HepG2 (cell line): ENCODE results near the gene RGMA. TPM values are rescaled to one million over a fixed set of nuclear protein-coding genes. Genes with fewer than 3 reads are reported as not detected.
A peak's percentile ranks its signal among the peaks of the same experiment; 100 is the strongest.

Experiments
- ATAC-seq: fragments of 200-7000 bp; cut with Tn5 transposase; 3 replicates; pipeline ENCODE4 v1.9.1; 2020; ENCODE audit warnings: mild to moderate bottlenecking, moderate library complexity
- BruUV-seq: library from RNA; stranded (reverse); fragments of 400-500 nt; replicated peaks from 2 replicates; lab custom pipeline; 2021; lab: Mats Ljungman, UMichigan
- CTCF ChIA-PET: fragments of 300-600 bp; formaldehyde crosslinking; extraction: SDS; loops from one replicate; lab custom pipeline; 2021; ENCODE audit warnings: low total read pairs, inconsistent platforms, low intra/inter-chr PET ratio; lab: Yijun Ruan, JAX
- POLR2A ChIA-PET: fragments of 350-600 bp; sonication (Branson Sonifier 250); formaldehyde crosslinking; loops from one replicate; lab custom pipeline; 2020; ENCODE audit warnings: antibody characterized with exemption, inconsistent platforms; lab: Yijun Ruan, JAX
- DNase-seq: peaks from one replicate; pipeline ENCODE4 v3.0.0-alpha.2; 2015; ENCODE audit warnings: low spot score
- FAIRE-seq: peaks from 3 replicates; lab custom pipeline; 2011; peaks lifted over from hg19 to GRCh38; lab: Jason Lieb, UNC
- H2AFZ ChIP-seq: one replicate; pipeline ENCODE4 v1.6.1; 2011; ENCODE audit warnings: low read length, inconsistent platforms
- H3K27ac ChIP-seq: fragments of 300-600 bp; 3 replicates; pipeline ENCODE4 v1.8.0; 2011; ENCODE audit warnings: mixed run types, mild to moderate bottlenecking, mixed read lengths, low read length, inconsistent platforms; ENCODE audit not compliant: insufficient read depth; ENCODE audit errors: extremely low read length
- H3K27me3 ChIP-seq, 2 experiments: fragments of 200-600 bp in 1 of 2; 2 replicates in 1 of 2; 3 replicates in 1 of 2; pipeline versions ENCODE4 v1.6.0 to v1.8.0; 2011; ENCODE audit warnings: low read length in 2 of 2, mild to moderate bottlenecking in 2 of 2, moderate library complexity in 2 of 2, inconsistent platforms in 1 of 2; ENCODE audit not compliant: insufficient read depth in 2 of 2, control insufficient read depth in 1 of 2
- H3K36me3 ChIP-seq, 2 experiments: fragments of 200-600 bp in 1 of 2; replicated peaks in 1 of 2; 2 replicates in 1 of 2; 3 replicates in 1 of 2; pipeline versions ENCODE4 v1.5.1 to v1.8.0; 2011; ENCODE audit warnings: low read length in 2 of 2, inconsistent platforms in 1 of 2; ENCODE audit not compliant: insufficient read depth in 2 of 2, control insufficient read depth in 1 of 2
- H3K4me1 ChIP-seq: 2 replicates; pipeline ENCODE4 v1.5.1; 2012; ENCODE audit warnings: low read length, inconsistent platforms; ENCODE audit not compliant: insufficient read depth
- H3K4me2 ChIP-seq: 2 replicates; pipeline ENCODE4 v1.6.0; 2011; ENCODE audit warnings: low read depth, low read length, inconsistent platforms
- H3K4me3 ChIP-seq, 3 experiments: fragments of 200-600 bp in 1 of 3; sonication (generic), shearing (Covaris generic) in 1 of 3; replicated peaks in 1 of 3; 2 replicates each; pipeline ENCODE4 v1.5.1; 2011 to 2016; ENCODE audit warnings: low read length in 3 of 3, inconsistent platforms in 2 of 3, low read depth in 2 of 3, mild to moderate bottlenecking in 2 of 3, control low read depth in 1 of 3, mixed read lengths in 1 of 3; ENCODE audit not compliant: insufficient read depth in 1 of 3
- H3K79me2 ChIP-seq: one replicate; pipeline ENCODE4 v1.6.1; 2011; ENCODE audit warnings: low read length, inconsistent platforms; ENCODE audit not compliant: insufficient read depth
- H3K9ac ChIP-seq: 2 replicates; pipeline ENCODE4 v1.6.0; 2011; ENCODE audit warnings: mild to moderate bottlenecking, low read depth, low read length, inconsistent platforms; ENCODE audit not compliant: insufficient read depth
- H3K9me3 ChIP-seq: 2 replicates; pipeline ENCODE4 v1.5.1; 2012; ENCODE audit warnings: mild to moderate bottlenecking, low read length
- H4K20me1 ChIP-seq: 2 replicates; pipeline ENCODE4 v1.6.0; 2011; ENCODE audit warnings: inconsistent platforms, mild to moderate bottlenecking, low read length, moderate library complexity; ENCODE audit not compliant: insufficient read depth
- CBFB ChIP-seq: sonication (generic); formaldehyde crosslinking; IDR thresholded peaks from 2 replicates; pipeline ENCODE4 v1.4.0; 2020; ENCODE audit warnings: missing genetic modification reagents
- MTF1 ChIP-seq: sonication (generic); formaldehyde crosslinking; IDR thresholded peaks from 2 replicates; pipeline ENCODE4 v1.5.0; 2020; ENCODE audit warnings: missing genetic modification reagents
- PAX8 ChIP-seq: sonication (generic); formaldehyde crosslinking; IDR thresholded peaks from 2 replicates; pipeline ENCODE4 v1.8.0; 2022; ENCODE audit warnings: mild to moderate bottlenecking, missing genetic modification reagents, borderline replicate concordance
- SKI ChIP-seq: fragments of 450-650 bp; IDR thresholded peaks from one replicate; pipeline ENCODE4 v1.6.1; 2018; ENCODE audit warnings: mild to moderate bottlenecking; ENCODE audit not compliant: partially characterized antibody
- SP140L ChIP-seq: sonication (generic); formaldehyde crosslinking; IDR thresholded peaks from 2 replicates; pipeline ENCODE4 v1.4.0; 2020; ENCODE audit warnings: missing genetic modification reagents, borderline replicate concordance
- TBX3 ChIP-seq: fragments of 450-650 bp; IDR thresholded peaks from 2 replicates; pipeline ENCODE4 v1.6.1; 2017; ENCODE audit warnings: antibody characterized with exemption, mild to moderate bottlenecking, inconsistent platforms, borderline replicate concordance
- TEAD2 ChIP-seq: sonication (generic); formaldehyde crosslinking; IDR thresholded peaks from 2 replicates; pipeline ENCODE4 v1.9.0; 2021; ENCODE audit warnings: missing genetic modification reagents
- TGIF2 ChIP-seq: IDR thresholded peaks from 2 replicates; pipeline ENCODE4 v1.6.1; 2016; ENCODE audit warnings: control low read depth, missing compliant biosample characterization
- ZBTB7B ChIP-seq: sonication (generic); formaldehyde crosslinking; IDR thresholded peaks from 2 replicates; pipeline ENCODE4 v1.4.0; 2020; ENCODE audit warnings: missing genetic modification reagents
- ZFP36 ChIP-seq: fragments of 150-350 bp; IDR thresholded peaks from 2 replicates; pipeline ENCODE4 v1.6.1; 2018; ENCODE audit warnings: borderline replicate concordance, low read length, low read depth; ENCODE audit not compliant: partially characterized antibody
- ZKSCAN5 ChIP-seq: sonication (generic); formaldehyde crosslinking; IDR thresholded peaks from 2 replicates; pipeline ENCODE4 v1.5.1; 2020; ENCODE audit warnings: mild to moderate bottlenecking, missing genetic modification reagents
- ZMYM4 ChIP-seq: sonication (generic); formaldehyde crosslinking; IDR thresholded peaks from 2 replicates; pipeline ENCODE4 v1.8.1; 2023; ENCODE audit warnings: mild to moderate bottlenecking, missing genetic modification reagents
- ZNF24 ChIP-seq: fragments of 450-650 bp; IDR thresholded peaks from 2 replicates; pipeline ENCODE4 v1.6.1; 2017; ENCODE audit warnings: antibody characterized with exemption, mild to moderate bottlenecking
- ZNF619 ChIP-seq: sonication (generic); formaldehyde crosslinking; IDR thresholded peaks from 2 replicates; pipeline ENCODE4 v1.4.0; 2020; ENCODE audit warnings: mild to moderate bottlenecking, missing genetic modification reagents
- ZNF891 ChIP-seq: sonication (generic); formaldehyde crosslinking; IDR thresholded peaks from 2 replicates; pipeline ENCODE4 v1.5.0; 2020; ENCODE audit warnings: mild to moderate bottlenecking, missing genetic modification reagents
- ZSCAN20 ChIP-seq: sonication (generic); formaldehyde crosslinking; IDR thresholded peaks from 2 replicates; pipeline ENCODE4 v1.4.0; 2020; ENCODE audit warnings: missing genetic modification reagents, mild to moderate bottlenecking, borderline replicate concordance
- WGBS: methylation state at CpG from one replicate; pipeline ENCODE4 v1.1.6; 2017; ENCODE audit warnings: low lambda C conversion rate; 5-methylcytosine and 5-hydroxymethylcytosine counted together
- in situ Hi-C: cut with HindIII; loops from 2 replicates; pipeline ENCODE4 v1.10.0; 2017; ENCODE audit warnings: low pct_unique_long_range_greater_than_20kb; ENCODE audit not compliant: extremely low pct_ligation_motif_present
- intact Hi-C: fragments of 100-400 bp; cut with micrococcal nuclease; formaldehyde crosslinking; loops from one replicate; pipeline ENCODE4 v1.10.0; 2022; ENCODE audit not compliant: unreplicated experiment
- polyA plus RNA-seq, 8 experiments: library from polyadenylated mRNA; depleted of rRNA in 3 of 8; stranded (reverse) in 7 of 8; unstranded in 1 of 8; fragments of >200 nt; fragmentation: Illumina TruSeq in 4 of 8; extraction: Trizol in 4 of 8; gene quantifications; 2 replicates each; pipeline versions ENCODE4 v1.2.1 to v1.2.3, GENCODE V29; 2011 to 2016; ENCODE audit warnings: low read depth in 4 of 8, missing spikeins in 1 of 8, mixed read lengths in 1 of 8; ENCODE audit not compliant: insufficient read depth in 1 of 8
- total RNA-seq, 5 experiments: library from RNA; depleted of rRNA; stranded (reverse); fragments of >200 nt; fragmentation: Illumina TruSeq; extraction: Trizol; gene quantifications; 2 replicates each; pipeline ENCODE4 v1.2.3, GENCODE V29; 2016; ENCODE audit warnings: low read depth in 1 of 5
- TF ChIP-seq, protein P1 (sequence below): sonication (generic); formaldehyde crosslinking; IDR thresholded peaks from 2 replicates; pipeline ENCODE4 v1.9.0; 2021; ENCODE audit warnings: missing genetic modification reagents, mild to moderate bottlenecking, borderline replicate concordance
- TF ChIP-seq, protein P2 (sequence below): IDR thresholded peaks from 2 replicates; pipeline ENCODE4 v1.6.1; 2016; ENCODE audit warnings: mild to moderate bottlenecking, missing biosample characterization, missing genetic modification reagents
- TF ChIP-seq, protein P3 (sequence below): IDR thresholded peaks from 2 replicates; pipeline ENCODE4 v1.6.1; 2012; ENCODE audit warnings: low read depth, low read length, improper control_type of control experiment

The RGMA gene
- total and polyA plus RNA-seq, 2 of the 13 experiments (the other 11 are each of a cell fraction or from before 2014, with no cell fraction given) = not detected

DNA sequence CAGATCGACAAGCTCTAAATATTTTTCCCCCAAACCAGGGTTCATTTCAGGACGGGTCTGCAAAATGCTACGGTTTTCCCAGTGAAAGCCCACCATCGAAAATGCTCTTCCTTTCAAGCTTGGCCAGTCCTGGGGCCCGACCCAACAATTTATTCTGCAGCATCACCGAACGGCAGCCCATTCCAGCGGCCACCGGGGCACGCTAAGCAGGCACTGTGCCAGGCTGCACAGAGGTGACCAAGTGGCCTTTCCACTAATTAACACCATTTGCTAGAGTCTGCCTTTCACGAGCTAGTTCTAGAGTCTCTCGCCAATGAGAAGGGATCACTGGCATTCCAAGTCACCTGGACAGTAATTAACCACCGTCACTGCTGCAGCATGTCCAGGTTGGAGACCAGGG lies 14.4 kb downstream of the RGMA start:
- H3K36me3 ChIP-seq = no peaks in the 10 kb centered on the region
- POLR2A ChIA-PET = no interaction called here
- H4K20me1 ChIP-seq = no peaks in the 10 kb centered on the region
- WGBS = 0% methylated on average over 9 of the region's 13 CpGs
- H3K27me3 ChIP-seq = peaks cover 14 to 93% of the 10 kb centered on the region in 2 experiments
- in situ Hi-C loops = no loop called here
- H3K4me2 ChIP-seq = no peak overlapping the region
- intact Hi-C loops = no loop called here
- no peak for TF ChIP-seq TBX3
- no peak for TF ChIP-seq CBFB
- no peak for TF ChIP-seq ZBTB7B
- TF ChIP-seq ZKSCAN5 (CRISPR knock-in tag) = no peak
- TF ChIP-seq, protein P1, sequence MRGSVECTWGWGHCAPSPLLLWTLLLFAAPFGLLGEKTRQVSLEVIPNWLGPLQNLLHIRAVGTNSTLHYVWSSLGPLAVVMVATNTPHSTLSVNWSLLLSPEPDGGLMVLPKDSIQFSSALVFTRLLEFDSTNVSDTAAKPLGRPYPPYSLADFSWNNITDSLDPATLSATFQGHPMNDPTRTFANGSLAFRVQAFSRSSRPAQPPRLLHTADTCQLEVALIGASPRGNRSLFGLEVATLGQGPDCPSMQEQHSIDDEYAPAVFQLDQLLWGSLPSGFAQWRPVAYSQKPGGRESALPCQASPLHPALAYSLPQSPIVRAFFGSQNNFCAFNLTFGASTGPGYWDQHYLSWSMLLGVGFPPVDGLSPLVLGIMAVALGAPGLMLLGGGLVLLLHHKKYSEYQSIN (CRISPR knock-in tag) = no peak
- no peak for TF ChIP-seq PAX8
- TF ChIP-seq TGIF2 (CRISPR knock-in tag) = no peak
- no peak for TF ChIP-seq ZSCAN20 (CRISPR knock-in tag)
- CTCF ChIA-PET = no interaction called here
- DNase-seq = no peak
- FAIRE-seq = no peak
- H3K4me1 ChIP-seq = no peaks in the 10 kb centered on the region
- no TSS peak for BruUV-seq
- H3K9ac ChIP-seq = no peak overlapping the region
- H3K27ac ChIP-seq = no peak overlapping the region
- H3K4me3 ChIP-seq = no peak overlapping the region
- no peak for ATAC-seq
- no peaks in the 10 kb centered on the region for H3K79me2 ChIP-seq
- H3K9me3 ChIP-seq = no peaks in the 10 kb centered on the region
- no peak overlapping the region for H2AFZ ChIP-seq

DNA sequence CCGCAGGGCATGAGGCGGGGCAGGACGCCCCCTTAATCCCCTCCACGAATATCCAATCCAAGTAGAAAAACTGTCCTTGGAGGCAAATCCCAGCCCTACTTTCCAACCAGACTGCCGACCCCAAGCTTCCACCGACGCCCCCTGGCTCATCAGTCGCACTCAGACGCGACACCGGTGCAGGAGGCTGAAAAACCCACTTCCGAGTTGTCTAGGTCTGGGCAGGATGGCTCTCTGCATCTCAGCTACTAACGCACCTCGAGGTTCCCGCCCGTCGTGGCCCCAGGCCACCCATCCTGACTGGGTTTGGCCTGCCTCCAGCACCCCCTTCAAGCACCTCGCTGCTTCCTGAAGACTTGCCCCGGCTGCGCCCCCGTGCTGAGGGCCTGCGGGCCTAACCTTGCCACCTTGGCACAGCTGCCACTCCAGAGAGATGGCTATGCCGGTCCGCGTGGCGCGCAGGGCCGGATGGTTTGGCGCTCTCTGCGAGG lies 15.5 kb downstream of the RGMA start:
- in situ Hi-C loops (no loop called here), intact Hi-C loops (no loop called here)
- H3K9ac ChIP-seq = no peak overlapping the region
- POLR2A ChIA-PET = no interaction called here
- BruUV-seq = no TSS peak
- no peak overlapping the region for H3K4me2 ChIP-seq
- H3K4me3 ChIP-seq = 0 out of 6 replicates have a peak overlapping the region, but pooled peaks of 1 of the 3 experiments have one; percentile 23
- ATAC-seq (0 out of 3 replicates have a peak, but pooled peaks have one; percentile 10), FAIRE-seq (no peak), DNase-seq (no peak)
- no peaks in the 10 kb centered on the region for H3K36me3 ChIP-seq
- no peaks in the 10 kb centered on the region for H3K4me1 ChIP-seq
- no peaks in the 10 kb centered on the region for H3K79me2 ChIP-seq
- H3K9me3 ChIP-seq = no peaks in the 10 kb centered on the region
- no peak overlapping the region for H3K27ac ChIP-seq
- H3K27me3 ChIP-seq = peaks cover 16 to 93% of the 10 kb centered on the region in 2 experiments
- 71% methylated on average over 16 of the region's 30 CpGs for WGBS
- H2AFZ ChIP-seq = no peak overlapping the region
- CTCF ChIA-PET = no interaction called here
- no peaks in the 10 kb centered on the region for H4K20me1 ChIP-seq
- TF ChIP-seq, protein P2, sequence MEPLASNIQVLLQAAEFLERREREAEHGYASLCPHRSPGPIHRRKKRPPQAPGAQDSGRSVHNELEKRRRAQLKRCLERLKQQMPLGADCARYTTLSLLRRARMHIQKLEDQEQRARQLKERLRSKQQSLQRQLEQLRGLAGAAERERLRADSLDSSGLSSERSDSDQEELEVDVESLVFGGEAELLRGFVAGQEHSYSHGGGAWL = no peak
- TF ChIP-seq SP140L (CRISPR knock-in tag) (no peak), ZFP36 (no peak), ZNF24 (no peak), MTF1 (CRISPR knock-in tag) (no peak), ZNF891 (CRISPR knock-in tag) (no peak), TEAD2 (CRISPR knock-in tag) (no peak), SKI (no peak), ZMYM4 (CRISPR knock-in tag) (no peak), ZNF619 (CRISPR knock-in tag) (no peak)
- TF ChIP-seq, protein P3, sequence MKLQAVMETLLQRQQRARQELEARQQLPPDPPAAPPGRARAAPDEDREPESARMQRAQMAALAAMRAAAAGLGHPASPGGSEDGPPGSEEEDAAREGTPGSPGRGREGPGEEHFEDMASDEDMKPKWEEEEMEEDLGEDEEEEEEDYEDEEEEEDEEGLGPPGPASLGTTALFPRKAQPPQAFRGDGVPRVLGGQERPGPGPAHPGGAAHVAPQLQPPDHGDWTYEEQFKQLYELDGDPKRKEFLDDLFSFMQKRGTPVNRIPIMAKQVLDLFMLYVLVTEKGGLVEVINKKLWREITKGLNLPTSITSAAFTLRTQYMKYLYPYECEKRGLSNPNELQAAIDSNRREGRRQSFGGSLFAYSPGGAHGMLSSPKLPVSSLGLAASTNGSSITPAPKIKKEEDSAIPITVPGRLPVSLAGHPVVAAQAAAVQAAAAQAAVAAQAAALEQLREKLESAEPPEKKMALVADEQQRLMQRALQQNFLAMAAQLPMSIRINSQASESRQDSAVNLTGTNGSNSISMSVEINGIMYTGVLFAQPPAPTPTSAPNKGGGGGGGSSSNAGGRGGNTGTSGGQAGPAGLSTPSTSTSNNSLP = no peak
